HG03025 (cell line): Measurements from ENCODE around the gene POLRMT.
"Not testable (repeated sequence)": the region's sequence is repeated elsewhere in the genome, so short reads cannot be mapped to it uniquely, and the experiment has no call there.

Experiments
- ATAC-seq: cut with Tn5 transposase; IDR thresholded peaks from one replicate; pipeline ENCODE4 v1.9.1; 2021; ENCODE audit warnings: mild to moderate bottlenecking, moderate library complexity; ENCODE audit not compliant: unreplicated experiment, low FRiP score

The POLRMT gene

GRCh38 chr19:616062-616700 is 17.2 kb downstream of the POLRMT start:
- no peak for ATAC-seq

- ATAC-seq, result no peak
Observed at GRCh38 chr19:615619-616018, 17.7 kb downstream of the POLRMT start.

GRCh38 chr19:613732-614567 is 19.4 kb downstream of the POLRMT start:
- no peak for ATAC-seq

- ATAC-seq, result no peak
Observed at GRCh38 chr19:612941-613340, 20.4 kb downstream of the POLRMT start.

GRCh38 chr19:611481-611868 is 21.9 kb downstream of the POLRMT start:
- ATAC-seq, result no peak

- ATAC-seq, result no peak
Observed at GRCh38 chr19:610801-611480, 22.4 kb downstream of the POLRMT start.

- ATAC-seq, result no peak
Observed at GRCh38 chr19:610071-610800, 23.1 kb downstream of the POLRMT start.

- no peak for ATAC-seq
Observed at GRCh38 chr19:609004-609346, 24.4 kb downstream of the POLRMT start.

- ATAC-seq, result no peak
Observed at GRCh38 chr19:608155-609003, 25.0 kb downstream of the POLRMT start.

- ATAC-seq, result no peak
Observed at GRCh38 chr19:607301-608154, 25.8 kb downstream of the POLRMT start.

- ATAC-seq, result not testable (repeated sequence)
Observed at GRCh38 chr19:605061-605971, 28.0 kb downstream of the POLRMT start.

GRCh38 chr19:604355-604754 is 29.0 kb downstream of the POLRMT start:
- ATAC-seq, result no peak

GRCh38 chr19:603779-604178 is 29.6 kb downstream of the POLRMT start:
- ATAC-seq, result not testable (repeated sequence)

- not testable (repeated sequence) for ATAC-seq
Observed at GRCh38 chr19:603302-603639, 30.1 kb downstream of the POLRMT start.

GRCh38 chr19:602391-603301 is 30.7 kb downstream of the POLRMT start:
- no peak for ATAC-seq

GRCh38 chr19:601790-602189 is 31.5 kb downstream of the POLRMT start:
- ATAC-seq, result no peak

GRCh38 chr19:601310-601709 is 32.0 kb downstream of the POLRMT start:
- ATAC-seq, result no peak
